ENCODE data around the gene SLC46A2. TPM values are rescaled to one million over a fixed set of nuclear protein-coding genes. Genes with fewer than 3 reads are reported as not detected.
A peak's percentile ranks its signal among the peaks of the same experiment; 100 is the strongest.

The SLC46A2 gene
- total RNA-seq, 1 donor from 2014 or later, result not detected

DNA sequence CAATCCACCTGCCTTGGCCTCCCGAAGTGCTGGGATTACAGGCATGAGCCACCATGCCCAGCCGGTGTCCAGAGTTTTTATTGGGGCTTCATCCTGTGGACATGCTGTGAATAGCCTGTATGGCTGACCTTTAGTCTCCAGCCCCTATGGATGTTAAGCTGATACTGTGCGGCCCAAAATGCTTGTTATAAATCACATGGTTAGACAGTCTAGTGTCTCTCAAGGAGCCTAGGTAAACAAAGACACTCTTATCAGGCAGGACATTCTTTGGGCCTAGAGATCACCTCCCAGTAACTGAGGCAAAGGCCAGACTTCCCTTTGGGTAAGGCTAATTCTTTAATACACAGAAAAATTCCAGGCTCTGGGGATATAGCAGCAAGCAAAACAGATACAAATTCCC, 22.0 kb upstream of the SLC46A2 start:
- Mint-ChIP-seq H3K4me1 (ENCODE audit: unreplicated experiment) (no peaks in the 10 kb centered on the region), H3K36me3 (ENCODE audit: low read depth, unreplicated experiment) (no peaks in the 10 kb centered on the region), H3K27me3 (ENCODE audit: unreplicated experiment) (no peaks in the 10 kb centered on the region), H3K9me3 (ENCODE audit: unreplicated experiment) (no peaks in the 10 kb centered on the region), H3K27ac (ENCODE audit: unreplicated experiment) (no peak overlapping the region), H3K4me3 (ENCODE audit: unreplicated experiment) (no peak overlapping the region)
- TF ChIP-seq, protein P1, sequence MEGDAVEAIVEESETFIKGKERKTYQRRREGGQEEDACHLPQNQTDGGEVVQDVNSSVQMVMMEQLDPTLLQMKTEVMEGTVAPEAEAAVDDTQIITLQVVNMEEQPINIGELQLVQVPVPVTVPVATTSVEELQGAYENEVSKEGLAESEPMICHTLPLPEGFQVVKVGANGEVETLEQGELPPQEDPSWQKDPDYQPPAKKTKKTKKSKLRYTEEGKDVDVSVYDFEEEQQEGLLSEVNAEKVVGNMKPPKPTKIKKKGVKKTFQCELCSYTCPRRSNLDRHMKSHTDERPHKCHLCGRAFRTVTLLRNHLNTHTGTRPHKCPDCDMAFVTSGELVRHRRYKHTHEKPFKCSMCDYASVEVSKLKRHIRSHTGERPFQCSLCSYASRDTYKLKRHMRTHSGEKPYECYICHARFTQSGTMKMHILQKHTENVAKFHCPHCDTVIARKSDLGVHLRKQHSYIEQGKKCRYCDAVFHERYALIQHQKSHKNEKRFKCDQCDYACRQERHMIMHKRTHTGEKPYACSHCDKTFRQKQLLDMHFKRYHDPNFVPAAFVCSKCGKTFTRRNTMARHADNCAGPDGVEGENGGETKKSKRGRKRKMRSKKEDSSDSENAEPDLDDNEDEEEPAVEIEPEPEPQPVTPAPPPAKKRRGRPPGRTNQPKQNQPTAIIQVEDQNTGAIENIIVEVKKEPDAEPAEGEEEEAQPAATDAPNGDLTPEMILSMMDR (IDR thresholded peaks at IDR 0.05; ENCODE audit: unreplicated experiment), result no peak
- DNase-seq (ENCODE audit: low spot score), result no peak

DNA sequence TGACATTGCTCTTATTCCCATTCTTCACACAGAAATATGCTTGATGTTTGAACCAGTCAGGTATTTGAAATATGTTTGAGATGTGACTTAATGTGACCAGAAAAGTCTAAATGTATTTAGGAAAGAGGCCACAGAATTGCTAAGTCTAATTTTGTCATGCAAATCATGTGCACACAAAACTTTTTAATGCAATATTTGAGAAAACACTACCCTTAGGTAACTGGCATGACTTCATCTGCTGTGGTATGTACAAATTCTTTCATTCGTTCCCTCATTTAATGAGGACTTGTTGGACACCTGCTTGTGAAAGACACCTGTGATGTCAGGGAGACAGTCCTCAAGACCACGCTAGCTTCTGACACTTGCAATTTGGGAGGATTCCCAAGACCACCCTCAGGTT, 21.1 kb upstream of the SLC46A2 start:
- no peak overlapping the region for H3K4me3 Mint-ChIP-seq (ENCODE audit: unreplicated experiment)
- no peak overlapping the region for H3K27ac Mint-ChIP-seq (ENCODE audit: unreplicated experiment)
- no peaks in the 10 kb centered on the region for H3K27me3 Mint-ChIP-seq (ENCODE audit: unreplicated experiment)
- TF ChIP-seq, protein P1 (IDR thresholded peaks at IDR 0.05; ENCODE audit: unreplicated experiment), result no peak
- no peaks in the 10 kb centered on the region for H3K4me1 Mint-ChIP-seq (ENCODE audit: unreplicated experiment)
- no peaks in the 10 kb centered on the region for H3K9me3 Mint-ChIP-seq (ENCODE audit: unreplicated experiment)
- no peaks in the 10 kb centered on the region for H3K36me3 Mint-ChIP-seq (ENCODE audit: low read depth, unreplicated experiment)
- no peak for DNase-seq (ENCODE audit: low spot score)

DNA sequence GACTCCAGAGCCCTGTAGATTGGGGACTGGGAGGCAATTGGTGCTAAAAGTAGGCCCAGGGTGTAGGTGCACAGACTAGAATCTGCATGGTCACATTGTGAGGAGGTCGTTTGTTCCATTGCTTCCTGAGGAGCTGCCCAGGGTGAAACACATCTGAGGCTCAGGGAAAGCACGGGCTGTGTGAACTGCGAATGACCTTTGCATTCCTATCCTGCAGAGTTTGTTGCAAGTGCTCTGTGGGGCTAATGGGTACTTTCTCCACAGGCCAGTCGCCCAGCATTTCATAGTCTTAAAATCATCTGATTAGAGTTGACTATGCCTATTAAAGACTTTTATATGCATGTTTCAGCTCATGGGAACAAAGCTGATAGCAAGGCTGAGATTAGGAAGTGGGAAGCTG, 14.4 kb upstream of the SLC46A2 start:
- peak overlapping the region; percentile 46 for H3K27ac Mint-ChIP-seq (ENCODE audit: unreplicated experiment)
- H3K4me1 Mint-ChIP-seq (ENCODE audit: unreplicated experiment), result no peaks in the 10 kb centered on the region
- H3K27me3 Mint-ChIP-seq (ENCODE audit: unreplicated experiment), result peaks cover 2% of the 10 kb centered on the region
- no peaks in the 10 kb centered on the region for H3K9me3 Mint-ChIP-seq (ENCODE audit: unreplicated experiment)
- TF ChIP-seq, protein P1 (IDR thresholded peaks at IDR 0.05; ENCODE audit: unreplicated experiment), result no peak
- no peaks in the 10 kb centered on the region for H3K36me3 Mint-ChIP-seq (ENCODE audit: low read depth, unreplicated experiment)
- no peak for DNase-seq (ENCODE audit: low spot score)
- H3K4me3 Mint-ChIP-seq (ENCODE audit: unreplicated experiment), result no peak overlapping the region

DNA sequence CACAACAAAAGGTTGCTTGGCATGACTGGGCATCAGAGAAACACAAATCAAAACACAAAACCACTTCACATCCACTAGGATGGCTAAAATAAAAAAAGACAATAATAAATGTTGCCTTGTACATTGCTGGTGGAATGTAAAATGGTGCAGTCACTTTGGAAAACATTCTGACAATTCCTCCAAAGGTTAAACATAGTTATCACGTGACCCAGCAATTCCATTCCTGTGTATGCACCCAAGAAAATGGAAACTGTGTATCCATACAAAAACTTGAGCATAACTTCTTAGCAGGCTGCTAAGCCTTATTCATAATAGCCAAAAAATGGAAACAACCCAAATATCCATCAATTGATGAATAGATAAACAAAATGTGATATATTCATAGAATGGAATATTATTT, 10.2 kb upstream of the SLC46A2 start:
- H3K36me3 Mint-ChIP-seq (ENCODE audit: low read depth, unreplicated experiment), result no peaks in the 10 kb centered on the region
- H3K4me1 Mint-ChIP-seq (ENCODE audit: unreplicated experiment), result no peaks in the 10 kb centered on the region
- TF ChIP-seq, protein P1 (IDR thresholded peaks at IDR 0.05; ENCODE audit: unreplicated experiment), result no peak
- H3K9me3 Mint-ChIP-seq (ENCODE audit: unreplicated experiment), result no peaks in the 10 kb centered on the region
- H3K27ac Mint-ChIP-seq (ENCODE audit: unreplicated experiment), result no peak overlapping the region
- peaks cover 2% of the 10 kb centered on the region for H3K27me3 Mint-ChIP-seq (ENCODE audit: unreplicated experiment)
- no peak overlapping the region for H3K4me3 Mint-ChIP-seq (ENCODE audit: unreplicated experiment)
- no peak for DNase-seq (ENCODE audit: low spot score)

DNA sequence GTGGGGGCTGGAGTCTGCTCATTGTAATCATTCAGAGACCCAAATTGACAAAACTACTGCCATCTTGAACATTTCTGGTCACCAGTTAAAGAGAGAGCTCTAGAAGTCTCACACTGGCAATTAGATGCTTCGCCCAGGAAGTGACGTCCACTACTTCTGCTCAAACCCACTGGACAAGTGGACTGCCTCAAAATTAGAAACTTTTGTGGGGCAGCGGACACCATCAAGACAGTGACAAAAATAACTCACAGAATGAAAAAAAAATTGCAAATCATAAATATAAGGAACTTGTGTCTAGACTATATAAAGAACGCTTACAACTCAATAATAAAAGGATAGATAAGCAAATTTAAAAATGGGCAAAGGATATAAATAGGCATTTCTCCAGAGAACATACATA, 9.8 kb upstream of the SLC46A2 start:
- Mint-ChIP-seq H3K27me3 (ENCODE audit: unreplicated experiment) (peaks cover 2% of the 10 kb centered on the region), H3K27ac (ENCODE audit: unreplicated experiment) (no peak overlapping the region), H3K4me3 (ENCODE audit: unreplicated experiment) (no peak overlapping the region), H3K4me1 (ENCODE audit: unreplicated experiment) (no peaks in the 10 kb centered on the region), H3K9me3 (ENCODE audit: unreplicated experiment) (no peaks in the 10 kb centered on the region), H3K36me3 (ENCODE audit: low read depth, unreplicated experiment) (no peaks in the 10 kb centered on the region)
- TF ChIP-seq, protein P1 (IDR thresholded peaks at IDR 0.05; ENCODE audit: unreplicated experiment), result no peak
- DNase-seq (ENCODE audit: low spot score), result no peak
